ENCODE measurements around the gene HDDC2.
A peak's percentile ranks its signal among the peaks of the same experiment; 100 is the strongest.

HDDC2 gene

GRCh38 chr6:125274935-125275334, 26.8 kb downstream of the HDDC2 start:
- intact Hi-C loops (cut with DNase I), result no loop called here
- no peak for DNase-seq

GRCh38 chr6:125273965-125274364, 27.8 kb downstream of the HDDC2 start:
- intact Hi-C loops (cut with DNase I), result no loop called here
- no peak for DNase-seq

- no peak for DNase-seq
- intact Hi-C loops (cut with DNase I), result no loop called here
These were observed 28.5 kb downstream of the HDDC2 start for GRCh38 chr6:125273251-125273650.

- DNase-seq, result no peak
- intact Hi-C loops (cut with DNase I), result no loop called here
These were observed 30.1 kb downstream of the HDDC2 start for GRCh38 chr6:125271486-125272159.

GRCh38 chr6:125270380-125270779, 31.4 kb downstream of the HDDC2 start:
- intact Hi-C loops (cut with DNase I), result no loop called here
- no peak for DNase-seq

- no peak for DNase-seq
- intact Hi-C loops (cut with DNase I), result no loop called here
These were observed 32.3 kb downstream of the HDDC2 start for GRCh38 chr6:125269328-125269985.

GRCh38 chr6:125268765-125269164, 33.0 kb downstream of the HDDC2 start:
- no peak for DNase-seq
- intact Hi-C loops (cut with DNase I), result no loop called here

- DNase-seq, result no peak
- intact Hi-C loops (cut with DNase I), result no loop called here
These were observed 33.8 kb downstream of the HDDC2 start for GRCh38 chr6:125267806-125268523.

- intact Hi-C loops (cut with DNase I), result no loop called here
- no peak for DNase-seq
These were observed 37.3 kb downstream of the HDDC2 start for GRCh38 chr6:125264476-125264875.

- intact Hi-C loops (cut with DNase I), result no loop called here
These were observed 39.5 kb downstream of the HDDC2 start for GRCh38 chr6:125262016-125263013.

GRCh38 chr6:125259354-125259736, 42.4 kb downstream of the HDDC2 start:
- intact Hi-C loops (cut with DNase I), result no loop called here
- DNase-seq, result no peak

More at GRCh38 chr6:125262016-125263013, 39.5 kb downstream of the HDDC2 start:
- DNase-seq, result peak in 1 of 42 donors; percentile 47

GRCh38 chr6:125258651-125259353, 43.0 kb downstream of the HDDC2 start:
- DNase-seq, result no peak
- intact Hi-C loops (cut with DNase I), result no loop called here

GRCh38 chr6:125257351-125257750, 44.4 kb downstream of the HDDC2 start:
- no peak for DNase-seq
- intact Hi-C loops (cut with DNase I), result no loop called here

GRCh38 chr6:125255201-125255600, 46.6 kb downstream of the HDDC2 start:
- intact Hi-C loops (cut with DNase I), result no loop called here

GRCh38 chr6:125254321-125254720, 47.4 kb downstream of the HDDC2 start:
- DNase-seq, result no peak
- intact Hi-C loops (cut with DNase I), result no loop called here

More at GRCh38 chr6:125255201-125255600, 46.6 kb downstream of the HDDC2 start:
- no peak for DNase-seq

GRCh38 chr6:125253881-125254280, 47.9 kb downstream of the HDDC2 start:
- intact Hi-C loops (cut with DNase I), result no loop called here
- no peak for DNase-seq

GRCh38 chr6:125252891-125253290, 48.9 kb downstream of the HDDC2 start:
- intact Hi-C loops (cut with DNase I), result no loop called here

GRCh38 chr6:125251516-125252220, 50.1 kb downstream of the HDDC2 start:
- no peak for DNase-seq
- intact Hi-C loops (cut with DNase I), result no loop called here

More at GRCh38 chr6:125252891-125253290, 48.9 kb downstream of the HDDC2 start:
- no peak for DNase-seq

Measured in head of caudate nucleus (tissue), 42 donors.